GM18870 (cell line): ENCODE measurements around the gene EFCAB6.

Source experiments
- ATAC-seq: cut with Tn5 transposase; IDR thresholded peaks from one replicate; pipeline ENCODE4 v1.9.1; 2021; ENCODE audit warnings: moderate library complexity; ENCODE audit not compliant: unreplicated experiment

EFCAB6 gene

DNA sequence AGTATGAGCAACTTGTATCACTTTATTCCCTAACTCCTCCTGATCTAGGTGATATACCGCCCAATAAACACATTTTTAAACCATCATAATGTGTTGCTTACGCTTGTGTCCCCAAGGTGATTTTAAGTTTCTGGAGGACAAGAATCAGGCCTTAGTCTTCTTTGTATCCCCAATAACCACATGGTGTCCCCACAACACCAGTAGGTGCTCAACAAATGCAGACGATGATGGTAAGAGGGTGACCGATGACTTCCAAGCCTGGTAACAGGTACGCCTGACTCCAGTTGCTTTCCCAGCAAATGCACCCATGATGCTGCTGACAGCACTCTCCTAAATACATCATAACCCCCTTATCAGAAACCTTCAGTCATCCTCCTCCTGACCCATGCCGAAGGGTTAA, 64.2 kb downstream of the EFCAB6 start:
- no peak for ATAC-seq

DNA sequence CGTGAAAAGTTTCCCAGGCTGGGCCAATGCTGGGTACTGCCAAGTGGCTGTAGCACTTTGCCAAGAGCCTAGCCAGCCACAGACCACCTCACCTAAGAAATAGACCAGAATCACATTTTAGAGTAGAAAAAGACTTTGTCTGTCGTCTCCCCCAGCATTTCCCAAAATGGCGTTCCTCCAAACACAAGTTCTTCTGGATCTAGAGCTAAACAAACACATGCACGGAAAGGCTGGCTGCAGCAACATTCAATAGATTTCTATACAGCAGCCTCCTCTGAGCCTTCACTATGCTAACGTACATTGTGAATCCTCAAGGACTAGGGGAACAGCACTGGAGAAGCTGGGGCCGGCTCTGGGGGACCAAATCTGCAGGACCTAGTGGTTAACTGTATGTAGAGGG, 65.0 kb downstream of the EFCAB6 start:
- ATAC-seq: no peak

DNA sequence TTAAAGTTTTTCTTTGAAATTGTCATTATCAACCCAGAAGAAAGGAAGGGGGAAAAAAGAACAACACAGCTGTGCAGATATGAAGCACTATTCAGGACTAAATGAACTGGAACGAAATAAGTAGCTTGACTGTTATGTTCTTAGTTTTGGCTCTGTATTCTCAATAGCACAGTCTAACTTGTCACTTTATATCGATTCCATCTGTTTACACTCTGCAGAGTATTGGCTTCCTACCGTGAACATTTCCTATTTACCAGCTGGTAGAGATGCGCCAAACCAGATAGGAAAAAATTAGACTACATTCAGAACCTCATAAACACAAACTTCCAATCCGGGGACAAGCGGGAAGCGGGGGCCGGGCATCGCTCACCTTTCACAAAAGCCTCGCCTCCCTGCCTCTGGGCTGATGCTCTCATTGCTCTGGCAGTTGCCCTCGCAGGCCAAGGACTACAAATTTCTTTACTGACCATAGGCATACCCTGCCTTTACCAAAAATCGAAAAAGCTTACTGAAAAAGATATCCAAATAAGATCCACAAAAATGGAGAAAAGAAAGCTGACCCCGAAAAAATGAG, 66.2 kb downstream of the EFCAB6 start:
- ATAC-seq: no peak

DNA sequence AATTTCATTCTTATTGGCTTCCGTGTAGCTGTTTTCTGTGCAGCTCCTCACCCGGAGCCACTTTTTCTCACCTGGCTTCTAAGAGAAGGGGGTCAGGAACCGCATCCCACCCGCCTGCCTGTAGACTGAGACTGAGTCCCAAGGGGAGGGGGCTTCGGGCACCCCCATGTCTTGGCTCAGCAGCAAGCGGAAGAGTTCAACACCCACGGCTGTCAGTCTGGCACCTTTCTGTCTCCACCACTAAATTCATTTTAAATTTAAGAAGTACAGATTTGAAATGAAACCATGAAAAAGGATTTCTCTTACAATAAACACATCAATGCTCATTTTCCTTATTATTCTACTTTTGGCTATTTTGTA, 66.7 kb downstream of the EFCAB6 start:
- no peak for ATAC-seq

DNA sequence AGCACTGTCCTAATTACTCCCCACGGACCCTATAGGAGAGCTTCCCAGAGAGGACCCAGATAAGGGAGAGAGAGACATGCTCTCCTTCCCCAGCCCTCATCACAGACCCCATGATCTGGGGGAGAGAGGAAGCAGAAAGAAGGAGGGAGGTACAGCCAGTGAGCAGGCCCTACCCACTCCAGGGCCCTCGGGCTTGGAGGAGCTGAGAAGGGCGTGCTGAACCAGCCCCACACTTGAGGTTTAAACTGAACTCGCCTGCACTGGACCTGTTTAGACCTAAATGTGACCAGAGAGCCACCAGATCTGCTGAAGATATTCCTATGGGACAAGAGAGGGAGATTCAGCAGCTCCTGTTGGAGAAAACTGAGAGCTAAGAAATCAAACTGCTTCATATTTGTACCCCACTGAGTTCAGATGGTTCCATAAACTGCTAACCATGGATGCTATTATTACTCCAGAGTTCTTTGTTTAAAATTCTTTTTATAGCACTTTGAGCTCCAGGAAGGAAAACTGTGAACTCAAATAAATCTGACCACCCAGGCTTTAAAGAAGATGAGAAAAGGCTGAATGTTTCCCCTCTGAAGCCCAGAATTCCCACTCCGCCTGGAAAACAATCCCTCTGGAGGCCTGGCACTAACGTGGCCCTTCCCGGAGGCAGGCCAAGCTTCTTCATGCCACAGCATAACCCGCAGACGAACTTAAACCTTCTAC, 67.2 kb downstream of the EFCAB6 start:
- no peak for ATAC-seq

DNA sequence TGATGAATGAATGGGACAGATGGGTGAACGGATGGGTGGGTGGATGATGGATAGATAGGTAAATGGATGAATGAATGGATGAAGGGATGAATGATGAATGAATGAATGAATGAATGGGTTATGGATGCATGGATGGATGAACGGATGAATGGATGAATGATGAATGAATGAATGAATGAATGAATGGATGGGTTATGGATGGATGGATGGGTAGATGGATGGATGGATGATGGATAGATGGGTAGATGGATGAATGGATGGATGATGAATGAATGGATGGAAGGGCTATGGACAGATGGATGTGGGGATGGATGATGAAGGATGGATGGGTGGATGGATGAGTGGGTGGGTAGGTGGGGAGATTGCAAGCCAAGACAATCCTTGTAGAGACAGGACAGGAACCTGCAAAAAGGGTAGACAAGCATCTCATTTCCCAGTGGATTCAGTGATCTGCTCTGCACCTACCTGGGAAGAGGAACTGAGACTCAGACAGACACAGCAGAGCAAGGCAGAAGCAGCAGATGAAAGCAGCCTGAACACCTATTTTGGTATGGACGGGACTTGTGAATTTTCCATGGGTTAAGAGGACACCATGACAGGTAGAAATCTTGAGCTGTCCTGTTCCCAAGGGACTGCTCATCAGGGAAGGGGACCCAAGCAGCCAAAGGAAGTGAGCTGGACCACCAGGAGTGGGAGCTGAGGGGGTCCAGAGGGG, 68.0 kb downstream of the EFCAB6 start:
- ATAC-seq: no peak

DNA sequence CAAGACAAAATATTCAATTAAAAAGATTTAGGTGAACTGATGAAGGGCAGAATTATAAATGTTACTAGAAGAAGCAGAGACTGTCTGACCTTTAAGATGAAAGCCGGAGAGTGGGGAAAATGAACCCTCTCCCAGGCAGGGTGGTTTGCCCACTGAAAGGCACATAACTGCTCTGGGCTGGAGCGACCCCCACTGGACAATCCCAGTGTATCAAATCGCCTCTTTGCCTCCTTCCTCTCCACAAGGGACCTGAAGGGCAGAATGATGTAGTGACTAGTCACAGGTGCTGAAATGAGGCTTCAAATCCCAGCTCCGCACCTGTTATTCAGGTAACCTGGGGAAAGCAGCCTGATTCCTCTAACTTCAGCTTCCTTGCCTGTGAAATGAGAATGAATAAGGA, 69.0 kb downstream of the EFCAB6 start:
- ATAC-seq: no peak

DNA sequence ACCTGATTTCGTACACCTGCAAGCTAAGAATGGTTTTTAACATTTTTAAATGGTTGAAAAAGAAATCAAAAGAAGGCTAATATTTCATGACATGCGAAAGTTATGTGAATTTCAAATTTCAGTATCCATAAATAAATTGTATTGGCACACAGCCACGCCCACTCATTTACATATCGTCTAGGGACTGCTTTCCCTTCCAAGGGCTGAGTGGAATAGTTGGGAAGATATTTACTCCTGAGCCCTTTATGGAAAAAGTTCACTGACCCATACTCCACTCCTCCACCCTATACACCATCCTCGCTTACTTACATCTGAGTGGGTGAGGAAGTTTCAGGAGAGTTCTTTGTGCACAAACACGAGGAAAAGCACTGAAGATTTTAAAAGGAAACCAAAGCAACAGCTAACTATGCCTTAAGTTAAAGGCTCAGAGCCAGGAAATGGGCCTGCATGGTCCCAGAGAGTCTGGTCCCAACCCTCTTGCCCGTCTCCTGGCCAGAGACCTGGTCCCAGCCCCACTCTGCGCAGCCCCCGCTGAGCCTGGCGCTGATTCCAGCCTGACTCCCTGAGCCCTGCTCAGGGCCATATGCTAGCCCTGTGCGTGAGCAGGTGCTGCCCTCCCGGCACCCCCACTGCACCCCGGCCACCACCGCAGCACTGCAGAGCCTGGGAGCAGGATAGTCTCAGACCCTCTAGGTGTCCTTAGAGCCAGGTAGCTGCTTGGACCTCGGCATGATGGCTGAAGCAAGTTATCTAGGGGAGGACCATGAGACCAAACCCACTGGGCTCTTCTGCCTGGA, 69.8 kb downstream of the EFCAB6 start:
- ATAC-seq: no peak

DNA sequence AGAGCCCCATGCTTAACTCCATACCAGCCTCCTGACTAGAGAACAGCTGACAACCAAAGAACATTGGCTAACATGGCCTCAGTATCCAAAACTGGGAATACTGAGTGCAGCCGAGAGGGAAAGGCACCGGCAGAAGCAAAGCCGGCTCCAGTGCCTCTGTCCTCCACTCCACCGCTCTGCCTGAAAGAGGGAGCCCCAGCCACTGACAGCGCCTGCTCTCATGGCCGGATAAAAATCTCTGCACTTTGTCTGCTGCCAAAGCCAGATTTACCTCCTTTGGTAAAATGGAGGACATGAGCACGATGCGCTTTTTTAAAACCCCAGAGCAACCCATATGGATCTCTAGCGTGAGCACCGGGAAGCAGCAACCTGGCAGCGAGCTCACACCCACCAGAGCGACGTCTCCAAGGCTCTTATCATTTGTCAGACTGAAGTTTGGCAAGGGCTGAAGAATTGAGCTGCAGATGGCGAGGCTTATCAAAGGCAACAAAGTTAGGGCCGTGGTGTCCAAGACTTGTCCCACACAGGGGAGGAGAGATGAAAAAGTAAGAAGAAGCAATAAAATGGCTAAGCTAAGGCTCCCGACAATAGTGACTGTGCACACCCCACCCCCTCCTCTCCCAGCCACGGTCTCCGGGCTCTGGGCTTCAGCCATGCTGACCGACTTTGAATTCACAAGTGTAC, 71.4 kb downstream of the EFCAB6 start:
- no peak for ATAC-seq

DNA sequence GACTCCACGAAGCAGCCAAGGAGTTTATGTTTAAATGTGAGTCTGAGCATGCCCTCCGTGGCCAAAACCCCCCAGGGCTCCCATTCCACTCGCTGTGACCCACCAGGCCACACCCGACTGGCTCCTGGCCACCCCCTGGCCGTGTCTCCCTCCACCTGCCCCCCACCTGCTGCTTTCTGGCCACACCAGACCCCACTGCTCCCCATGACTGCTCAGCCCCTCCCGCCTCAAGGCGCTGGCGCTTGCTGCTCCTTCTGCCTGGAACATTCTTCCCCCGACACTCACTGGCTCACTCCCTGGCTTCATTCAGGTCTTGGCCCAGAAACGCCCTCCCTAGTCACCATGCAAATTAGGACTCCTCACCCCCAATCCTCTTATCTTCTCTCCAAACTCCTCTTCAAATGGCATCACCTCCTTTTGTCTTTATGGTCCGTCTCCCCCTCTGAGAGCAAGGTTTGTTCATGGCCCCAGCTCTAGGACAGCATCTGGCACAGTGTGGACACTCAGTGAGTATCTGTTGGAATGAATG, 72.2 kb downstream of the EFCAB6 start:
- no peak for ATAC-seq

DNA sequence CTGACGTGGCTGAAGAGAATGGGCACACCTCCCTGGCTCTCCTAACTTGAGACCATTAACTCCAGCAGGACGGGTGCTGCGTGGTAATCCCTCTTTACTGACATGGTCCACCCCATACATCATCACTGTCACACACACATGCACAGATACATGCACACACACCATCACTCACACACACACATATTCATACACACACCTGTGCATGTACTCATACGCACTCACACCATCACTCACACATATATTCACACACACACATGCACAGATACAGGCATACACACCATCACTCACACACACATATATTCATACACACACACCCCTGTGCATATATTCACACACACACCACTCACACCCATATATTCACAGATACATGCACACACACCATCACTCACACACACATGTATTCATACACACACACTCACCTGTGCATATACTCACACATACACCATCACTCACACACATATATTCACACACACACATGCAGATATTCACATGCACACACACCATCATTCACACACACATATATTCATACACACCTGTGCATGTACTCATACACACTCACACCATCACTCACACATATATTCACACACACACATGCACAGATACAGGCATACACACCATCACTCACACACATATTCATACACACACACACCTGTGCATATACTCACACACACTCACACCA, 74.8 kb downstream of the EFCAB6 start:
- ATAC-seq: no peak

DNA sequence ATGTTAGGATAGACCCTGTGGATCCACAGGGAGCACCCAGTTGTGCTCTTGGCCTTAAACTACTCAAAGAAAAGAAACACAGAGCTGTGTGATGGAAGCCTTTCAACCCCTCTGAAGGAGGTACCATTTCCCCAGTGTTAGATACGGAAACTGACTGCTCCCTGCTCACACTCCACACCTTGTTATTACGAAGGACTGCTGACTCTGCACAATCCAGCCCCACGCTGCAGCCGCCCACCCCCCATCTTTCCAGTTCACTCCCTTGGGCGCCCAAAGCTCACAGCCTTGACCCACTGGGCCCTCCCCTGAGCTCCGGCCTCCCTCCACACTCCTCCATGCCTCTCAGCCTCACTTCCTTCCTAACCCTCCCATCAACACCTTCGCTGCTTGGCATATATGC, 75.5 kb downstream of the EFCAB6 start:
- ATAC-seq: no peak

DNA sequence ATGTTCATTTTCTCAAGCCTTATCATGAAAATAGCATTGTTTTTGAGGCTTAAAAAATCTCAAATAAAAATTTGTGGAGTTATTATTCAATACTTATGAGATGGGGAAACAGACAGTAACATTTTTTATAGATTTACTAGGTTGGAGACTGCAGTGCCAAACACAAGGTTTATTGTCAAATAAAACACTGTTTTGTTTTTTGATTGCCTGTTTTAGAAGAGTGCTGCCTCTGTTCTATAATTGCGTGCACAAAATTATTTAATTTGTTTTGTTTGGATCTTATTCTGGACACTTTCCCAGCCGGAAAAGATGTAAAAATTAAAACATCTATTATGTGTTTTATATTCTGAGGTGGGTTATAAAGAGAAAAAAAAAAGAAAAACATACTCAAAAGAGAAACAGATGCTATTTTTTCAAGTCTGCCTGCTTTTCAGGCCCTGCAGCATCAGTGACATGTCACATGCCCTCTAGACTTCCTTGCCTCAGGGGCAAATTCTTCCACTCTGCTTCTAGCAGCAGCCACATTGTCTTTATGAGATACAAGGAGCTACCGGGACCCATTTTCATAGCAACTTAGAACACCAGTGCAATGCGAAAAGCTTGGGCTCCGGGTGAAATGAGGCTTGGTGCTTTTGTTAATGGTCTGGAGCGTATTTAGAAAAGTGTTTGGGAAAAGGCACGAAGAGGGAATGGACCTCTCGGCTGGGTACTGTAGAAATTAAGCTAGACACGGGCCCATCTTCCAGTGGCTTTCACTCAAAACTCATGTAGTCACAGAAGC, 77.5 kb downstream of the EFCAB6 start:
- ATAC-seq: no peak

DNA sequence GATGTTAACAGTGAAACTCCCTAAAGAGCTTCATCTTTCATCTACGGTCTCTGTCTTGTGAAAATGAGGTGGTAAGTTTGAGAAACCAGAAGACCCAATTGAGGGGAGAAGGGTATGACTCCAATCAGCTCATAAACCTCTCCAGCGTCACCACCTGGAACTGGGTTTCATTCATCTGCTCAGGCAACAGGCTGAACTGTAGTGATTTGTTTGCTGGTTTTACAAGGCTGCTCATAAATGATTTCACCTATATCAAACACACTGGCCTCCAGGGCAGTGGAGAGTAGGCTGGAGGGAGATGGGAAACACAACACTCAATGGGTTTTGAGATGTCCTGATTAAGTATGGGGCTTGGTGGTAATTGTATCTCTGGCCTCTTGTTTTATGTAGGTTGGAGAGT, 79.0 kb downstream of the EFCAB6 start:
- no peak for ATAC-seq

DNA sequence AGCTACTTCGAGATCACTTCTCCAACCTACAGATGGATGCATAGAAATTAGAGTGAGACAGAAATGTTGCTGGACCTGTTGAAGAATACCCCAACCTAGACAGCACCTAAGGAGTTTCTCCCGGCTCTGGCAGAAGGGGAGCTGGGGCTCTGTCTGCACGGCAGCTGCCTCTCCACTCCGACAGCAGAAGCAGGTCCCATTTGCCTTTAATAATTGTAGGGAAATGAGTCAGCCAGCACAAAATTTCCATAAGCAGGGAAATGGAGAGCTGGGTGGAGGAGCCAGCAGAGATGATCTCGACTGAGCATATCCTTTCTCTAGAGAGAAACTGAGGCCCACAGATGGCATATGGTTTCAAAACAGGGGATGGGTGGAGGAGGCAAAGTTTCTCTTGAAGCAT, 80.1 kb downstream of the EFCAB6 start:
- no peak for ATAC-seq

DNA sequence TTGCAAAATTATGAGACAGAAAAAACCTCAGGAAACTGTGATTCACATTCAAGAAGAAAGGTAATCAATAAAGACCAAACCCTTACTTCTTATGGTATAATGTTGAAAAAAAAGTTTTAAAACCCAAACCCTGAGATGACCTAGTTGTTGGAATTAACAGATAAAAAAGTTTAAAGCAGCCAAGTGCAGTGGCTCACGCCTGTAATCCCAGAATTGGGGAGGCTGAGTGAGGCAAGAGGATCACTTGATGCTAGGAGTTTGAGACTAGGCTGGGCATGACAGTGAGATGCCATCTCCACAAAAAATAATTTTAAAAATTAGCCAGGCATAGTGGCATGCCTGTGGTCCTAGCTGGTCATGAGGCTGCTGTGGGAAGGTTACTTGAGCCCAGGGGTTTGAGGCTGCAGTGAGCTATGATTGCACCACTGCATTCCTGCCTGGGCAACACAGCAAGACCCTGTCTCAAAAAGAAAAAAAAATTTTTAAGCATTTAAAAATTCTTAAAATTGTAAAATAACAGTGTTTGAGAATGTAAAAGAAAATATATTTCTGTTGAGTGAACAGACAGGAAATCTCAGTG, 85.1 kb downstream of the EFCAB6 start:
- ATAC-seq: no peak

DNA sequence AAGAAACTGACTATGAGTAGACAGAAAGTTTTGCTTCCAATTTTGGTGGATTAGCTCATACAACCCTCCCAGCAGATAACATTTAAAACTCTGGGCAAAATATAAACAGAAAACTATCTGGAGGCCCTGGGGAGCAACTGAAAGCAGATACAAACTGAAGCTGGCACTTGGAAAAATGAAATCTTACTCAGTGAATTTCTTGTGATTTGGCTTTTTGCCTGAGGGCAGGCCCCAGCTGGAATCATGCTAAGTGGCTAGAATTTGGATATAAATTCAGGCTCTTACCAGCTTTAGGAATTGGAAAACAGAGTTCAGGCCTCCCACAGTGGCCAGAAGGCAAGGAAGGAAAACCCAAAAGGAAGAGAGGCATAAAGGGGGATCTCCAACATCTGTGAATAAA, 85.8 kb downstream of the EFCAB6 start:
- no peak for ATAC-seq

DNA sequence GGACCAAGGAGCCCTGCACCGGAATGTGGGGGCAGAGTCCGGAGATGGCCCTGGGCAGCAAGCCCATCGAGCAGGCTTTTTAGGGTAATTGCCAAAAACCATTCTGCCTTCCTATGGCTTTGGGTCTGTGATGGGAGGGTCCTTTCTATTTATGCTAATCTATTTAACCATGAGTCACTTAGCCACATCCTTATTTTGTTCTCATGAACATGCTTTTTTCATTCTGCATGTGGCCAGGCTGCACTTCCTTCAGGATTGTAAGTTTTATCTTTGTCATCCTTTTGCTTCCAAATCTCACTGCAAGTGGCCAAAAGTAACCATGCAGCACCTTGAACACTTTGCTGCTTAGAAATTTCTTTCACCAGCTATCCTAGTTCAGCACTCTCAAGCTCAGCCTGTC, 88.3 kb downstream of the EFCAB6 start:
- no peak for ATAC-seq

DNA sequence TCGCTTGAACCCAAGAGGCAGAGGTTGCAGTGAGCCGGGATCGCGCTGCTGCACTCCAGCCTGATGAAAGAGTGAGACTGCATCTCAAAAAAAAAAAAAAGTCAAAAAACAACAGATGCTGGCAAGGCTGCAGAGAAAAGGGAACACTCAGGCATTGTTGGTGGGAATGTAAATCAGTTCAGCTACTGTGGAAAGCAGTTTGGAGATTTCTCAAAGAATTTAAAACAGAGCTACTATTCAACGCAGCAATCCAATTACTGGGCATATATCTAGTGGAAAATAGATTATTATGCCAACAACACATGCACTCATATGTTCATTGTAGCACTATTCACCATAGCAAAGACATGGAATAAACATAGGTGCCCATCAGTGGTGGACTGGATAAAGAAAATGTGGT, 89.7 kb downstream of the EFCAB6 start:
- ATAC-seq: no peak
